Midbrain (tissue), 1 donor: ENCODE results near the gene UTP11.
"Not testable (repeated sequence)": the region's sequence is repeated elsewhere in the genome, so short reads cannot be mapped to it uniquely, and the experiment has no call there.

ENCODE experiments used
- DNase-seq: peaks from one replicate; lab custom pipeline; 2025; lab: John Stamatoyannopoulos, UW

Gene UTP11

GRCh38 chr1:38027201-38028104 is 14.9 kb downstream of the UTP11 start:
- no peak for DNase-seq

- no peak for DNase-seq
Observed at GRCh38 chr1:38028105-38028591, 15.6 kb downstream of the UTP11 start.

- no peak for DNase-seq
Observed at GRCh38 chr1:38028671-38029070, 16.1 kb downstream of the UTP11 start.

- no peak for DNase-seq
Observed at GRCh38 chr1:38029081-38029681, 16.6 kb downstream of the UTP11 start.

GRCh38 chr1:38029685-38030511 is 17.4 kb downstream of the UTP11 start:
- no peak for DNase-seq

GRCh38 chr1:38030596-38031512 is 18.3 kb downstream of the UTP11 start:
- no peak for DNase-seq

- no peak for DNase-seq
Observed at GRCh38 chr1:38031513-38031866, 19.0 kb downstream of the UTP11 start.

- DNase-seq, result not testable (repeated sequence)
Observed at GRCh38 chr1:38032992-38033391, 20.5 kb downstream of the UTP11 start.

GRCh38 chr1:38034871-38035270 is 22.3 kb downstream of the UTP11 start:
- DNase-seq, result no peak

GRCh38 chr1:38037221-38037939 is 24.8 kb downstream of the UTP11 start:
- no peak for DNase-seq

- DNase-seq, result no peak
Observed at GRCh38 chr1:38038861-38039260, 26.3 kb downstream of the UTP11 start.

GRCh38 chr1:38039331-38040088 is 27.0 kb downstream of the UTP11 start:
- DNase-seq, result no peak

GRCh38 chr1:38041936-38042834 is 29.7 kb downstream of the UTP11 start:
- no peak for DNase-seq

GRCh38 chr1:38043036-38043747 is 30.7 kb downstream of the UTP11 start:
- DNase-seq, result no peak

- DNase-seq, result no peak
Observed at GRCh38 chr1:38044221-38045215, 32.0 kb downstream of the UTP11 start.

- no peak for DNase-seq
Observed at GRCh38 chr1:38045401-38046332, 33.1 kb downstream of the UTP11 start.
